NCI-H1105 treated with DMSO at 0.1 percent for 48 hours (cell line): ENCODE results near the gene AFAP1.

Experiments
- DNase-seq: peaks from one replicate; lab custom pipeline; 2025; lab: John Stamatoyannopoulos, UW

The AFAP1 gene, protein sequence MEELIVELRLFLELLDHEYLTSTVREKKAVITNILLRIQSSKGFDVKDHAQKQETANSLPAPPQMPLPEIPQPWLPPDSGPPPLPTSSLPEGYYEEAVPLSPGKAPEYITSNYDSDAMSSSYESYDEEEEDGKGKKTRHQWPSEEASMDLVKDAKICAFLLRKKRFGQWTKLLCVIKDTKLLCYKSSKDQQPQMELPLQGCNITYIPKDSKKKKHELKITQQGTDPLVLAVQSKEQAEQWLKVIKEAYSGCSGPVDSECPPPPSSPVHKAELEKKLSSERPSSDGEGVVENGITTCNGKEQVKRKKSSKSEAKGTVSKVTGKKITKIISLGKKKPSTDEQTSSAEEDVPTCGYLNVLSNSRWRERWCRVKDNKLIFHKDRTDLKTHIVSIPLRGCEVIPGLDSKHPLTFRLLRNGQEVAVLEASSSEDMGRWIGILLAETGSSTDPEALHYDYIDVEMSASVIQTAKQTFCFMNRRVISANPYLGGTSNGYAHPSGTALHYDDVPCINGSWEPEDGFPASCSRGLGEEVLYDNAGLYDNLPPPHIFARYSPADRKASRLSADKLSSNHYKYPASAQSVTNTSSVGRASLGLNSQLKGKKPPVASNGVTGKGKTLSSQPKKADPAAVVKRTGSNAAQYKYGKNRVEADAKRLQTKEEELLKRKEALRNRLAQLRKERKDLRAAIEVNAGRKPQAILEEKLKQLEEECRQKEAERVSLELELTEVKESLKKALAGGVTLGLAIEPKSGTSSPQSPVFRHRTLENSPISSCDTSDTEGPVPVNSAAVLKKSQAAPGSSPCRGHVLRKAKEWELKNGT

DNA sequence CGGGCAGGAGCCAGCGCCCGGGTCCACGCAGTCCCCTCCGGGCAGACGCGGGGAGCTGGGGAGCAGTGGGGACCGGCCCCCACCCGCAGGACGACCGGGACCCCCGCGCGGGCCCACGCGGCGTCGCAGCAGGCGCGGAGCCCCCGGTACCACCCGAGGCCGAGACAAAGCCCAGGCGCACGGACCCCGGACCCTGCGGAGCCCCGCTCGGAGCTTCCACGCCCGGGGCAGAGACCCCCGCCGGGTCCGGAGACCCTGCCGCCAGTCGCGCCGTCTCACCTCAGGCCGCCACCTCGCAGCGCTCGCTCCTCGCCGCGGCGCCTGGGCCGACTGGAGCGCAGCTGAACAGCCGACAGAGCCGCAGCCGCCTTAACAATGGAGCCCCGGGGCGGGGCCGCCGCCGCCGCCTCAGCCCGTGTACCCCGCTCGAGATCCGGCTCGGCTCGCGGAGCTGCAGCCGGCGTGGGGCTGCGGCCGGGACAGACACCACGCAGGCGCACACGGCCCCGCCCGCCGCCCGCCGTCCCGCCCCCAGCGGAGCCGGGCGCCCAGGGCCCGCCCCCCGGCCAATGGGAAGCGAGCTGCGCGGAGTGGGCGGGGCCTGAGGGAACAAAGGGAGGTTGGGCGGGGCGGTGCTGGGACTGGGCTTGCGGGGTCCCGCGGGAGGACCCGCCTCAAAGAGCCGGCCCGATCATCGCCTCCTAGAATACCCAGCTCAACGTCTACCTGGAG, at the start of gene AFAP1:
TSS of gene AFAP1 (minus strand) at position 485 of the 732 bp plus-strand sequence. CDS start 67,783 bp downstream, outside the sequence.
- DNase-seq, result peak; percentile 70

DNA sequence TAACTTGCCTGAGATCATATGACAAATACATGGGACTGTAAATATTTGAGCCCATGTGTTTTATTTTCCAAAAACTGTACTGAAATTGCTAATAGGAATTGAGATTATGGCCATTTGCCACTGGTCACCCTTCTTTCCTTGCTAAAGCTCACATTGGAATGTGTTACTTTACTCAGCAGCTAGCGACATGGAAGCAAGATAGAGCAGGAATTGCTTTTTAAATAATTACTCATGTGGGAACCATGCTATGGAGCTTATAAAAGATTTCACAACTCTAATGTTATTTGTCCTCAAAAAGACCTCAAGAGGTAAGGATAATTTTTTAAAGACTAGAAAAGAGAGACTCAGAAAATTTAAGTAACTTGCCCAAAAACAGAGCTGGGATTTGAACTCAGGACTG, 48.8 kb upstream of the AFAP1 start:
- DNase-seq, result no peak

DNA sequence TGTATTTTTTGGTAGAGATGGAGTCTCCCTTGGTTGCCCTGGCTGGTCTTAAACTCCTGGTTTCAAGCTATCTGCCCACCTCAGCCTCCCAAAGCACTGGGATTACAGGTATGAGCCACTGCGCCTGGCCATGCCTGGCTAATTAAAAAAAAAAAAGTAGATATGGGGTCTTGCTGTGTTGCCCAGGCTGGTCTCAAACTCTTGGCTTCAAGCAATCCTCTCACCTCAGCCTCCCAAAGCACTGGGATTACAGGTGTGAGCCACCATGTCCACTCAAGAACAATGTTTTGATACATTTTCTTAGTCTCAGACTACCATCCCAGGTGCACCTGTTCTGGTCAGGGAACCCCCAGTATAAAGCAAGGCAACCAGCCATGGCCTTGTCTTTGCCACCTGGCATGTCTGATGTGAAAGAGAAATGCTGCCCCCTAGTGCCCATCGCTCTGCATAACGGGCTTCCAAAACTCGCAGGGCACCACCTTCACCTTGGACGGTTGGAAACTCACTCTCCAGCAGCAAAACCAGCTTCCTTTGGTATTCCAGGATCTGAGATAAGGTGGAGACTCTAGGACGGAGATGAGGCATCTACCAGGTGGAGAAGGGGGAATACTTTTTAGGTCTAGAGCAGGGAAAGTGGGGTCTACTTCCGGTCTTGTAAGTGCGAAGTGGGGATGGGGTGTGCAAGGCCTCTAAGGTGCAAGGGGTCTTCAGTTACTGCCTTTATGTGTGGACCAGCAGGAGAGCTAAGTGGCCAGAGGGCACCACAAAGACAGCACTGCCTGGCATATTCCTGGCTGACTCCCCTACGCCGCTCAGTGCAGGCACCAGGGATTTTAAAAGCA, 47.7 kb upstream of the AFAP1 start:
- peak; percentile 30 for DNase-seq

DNA sequence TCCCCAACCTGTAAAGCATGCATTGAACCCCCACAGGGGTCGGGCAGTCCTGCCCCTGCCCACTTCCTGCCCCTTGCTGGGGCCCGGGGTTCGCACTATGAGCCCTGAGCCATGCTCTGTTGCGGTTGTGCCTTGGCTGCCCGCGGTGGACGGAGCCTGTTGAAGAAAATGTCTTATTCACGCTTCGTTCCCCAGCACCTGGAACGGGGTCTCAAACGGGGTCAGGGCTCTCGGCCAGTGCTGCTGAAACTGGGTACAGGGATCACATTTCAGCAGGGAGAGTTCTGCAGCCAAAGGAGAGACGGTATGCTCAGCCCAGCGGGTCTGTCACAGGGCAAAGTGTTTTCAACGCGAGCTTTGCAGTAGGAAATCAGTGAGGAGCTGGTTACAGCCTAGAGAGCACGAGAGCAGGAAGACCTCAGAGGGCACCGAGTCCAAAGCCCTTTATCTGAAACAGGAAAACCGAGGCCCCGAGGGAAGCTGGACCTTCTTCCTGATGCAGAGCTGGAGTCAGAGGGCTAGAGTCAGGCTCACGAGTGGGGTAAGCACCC, 46.3 kb upstream of the AFAP1 start:
- DNase-seq, result no peak

DNA sequence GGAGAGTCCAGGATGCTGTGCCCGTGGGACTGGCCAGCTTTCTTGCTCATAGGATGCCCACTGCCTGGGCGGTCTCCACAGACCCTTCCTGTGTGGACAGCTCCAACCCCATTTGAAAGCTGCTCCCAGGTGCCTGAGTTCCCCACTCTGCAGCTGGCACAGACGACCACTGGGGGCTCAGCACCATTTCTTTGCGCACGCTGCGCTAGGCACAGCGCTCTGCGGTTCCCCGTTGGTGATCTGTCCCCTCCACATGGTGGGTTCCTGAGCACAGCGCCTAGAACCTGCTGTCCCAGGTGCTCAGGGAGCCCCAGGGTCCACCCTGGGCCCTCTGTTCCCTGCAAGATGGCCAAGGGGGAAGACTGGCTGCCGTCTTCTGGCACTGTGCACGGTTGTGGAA, 45.4 kb upstream of the AFAP1 start:
- no peak for DNase-seq

DNA sequence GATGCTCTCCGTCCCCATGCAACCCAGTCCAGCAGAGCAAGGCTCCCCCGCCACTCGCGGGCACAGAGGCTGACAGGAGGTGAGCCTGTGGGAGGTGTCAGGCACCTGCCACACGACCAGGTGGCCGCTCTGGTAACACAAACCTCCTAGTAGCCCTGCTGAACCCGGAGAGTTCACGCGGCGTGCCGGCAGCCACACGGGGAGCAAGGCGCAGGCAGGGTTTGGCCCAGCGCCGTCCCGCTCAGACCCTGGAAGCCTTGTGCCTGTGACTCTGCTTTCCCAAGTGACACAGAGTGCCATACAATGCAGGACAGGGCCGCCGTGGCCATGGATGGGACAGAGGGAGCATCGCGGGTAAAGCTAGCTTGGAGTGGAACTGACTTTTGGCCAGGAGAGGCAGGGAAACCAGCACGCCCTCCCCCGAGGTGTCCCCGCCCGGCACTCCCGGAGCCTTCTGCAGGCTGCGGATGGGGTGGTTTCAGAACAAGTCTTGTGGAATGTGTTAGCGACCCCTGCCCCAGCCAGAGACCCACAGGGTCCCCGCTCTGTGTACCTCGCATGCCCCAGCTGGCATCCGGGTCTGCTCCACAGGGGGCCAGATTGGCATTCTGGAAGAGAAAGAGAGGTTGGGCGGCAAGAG, 44.7 kb upstream of the AFAP1 start:
- no peak for DNase-seq

DNA sequence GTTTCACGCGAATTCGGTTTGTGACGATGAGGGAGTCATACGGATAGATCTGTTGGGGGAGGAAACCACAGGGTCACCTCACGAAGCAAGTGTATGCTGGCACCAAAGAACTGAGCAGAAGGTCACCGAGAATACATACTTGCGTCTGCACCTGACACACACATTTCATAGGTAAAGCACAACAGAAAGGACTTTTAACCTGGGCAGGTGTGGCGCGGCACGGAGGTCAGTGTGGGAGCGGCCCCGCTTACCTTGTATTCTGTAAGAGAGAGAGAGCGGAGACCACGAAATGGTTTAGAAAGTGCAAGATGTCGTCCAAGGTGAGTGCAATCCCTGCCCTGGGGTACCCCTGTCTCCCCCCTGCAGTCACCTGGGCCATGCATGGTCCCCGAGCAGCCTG, 43.6 kb upstream of the AFAP1 start:
- no peak for DNase-seq

DNA sequence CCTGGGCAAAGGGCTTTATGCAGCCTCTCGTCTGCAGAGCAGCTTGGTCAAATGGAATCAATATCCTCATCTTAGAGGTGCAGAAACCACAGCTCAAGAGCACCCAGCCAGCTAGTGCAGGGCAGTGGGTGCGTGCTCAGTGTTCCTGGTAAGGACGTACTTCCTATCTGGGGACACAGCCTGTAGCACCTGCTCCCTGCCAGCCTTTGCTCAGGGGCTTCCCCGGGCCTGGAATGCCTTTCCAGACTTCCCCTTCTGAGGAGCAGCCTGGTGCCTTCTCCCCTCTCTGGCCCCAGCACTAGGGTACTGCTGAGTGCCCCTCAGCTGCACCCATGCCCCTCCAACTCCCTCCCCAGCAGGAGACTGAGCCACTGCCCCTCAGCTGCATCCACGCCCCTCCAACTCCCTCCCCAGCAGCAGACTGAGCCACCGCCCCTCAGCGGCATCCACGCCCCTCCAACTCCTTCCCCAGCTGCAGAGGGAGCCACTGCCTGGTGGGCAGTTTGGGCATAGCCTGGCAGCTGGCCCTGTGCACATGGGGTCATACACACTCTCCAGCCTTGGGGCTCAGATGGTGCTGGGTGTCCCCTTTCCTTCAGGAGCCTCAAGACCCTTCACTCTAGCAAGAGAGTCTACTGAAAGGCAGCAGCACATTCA, 42.2 kb upstream of the AFAP1 start:
- no peak for DNase-seq

DNA sequence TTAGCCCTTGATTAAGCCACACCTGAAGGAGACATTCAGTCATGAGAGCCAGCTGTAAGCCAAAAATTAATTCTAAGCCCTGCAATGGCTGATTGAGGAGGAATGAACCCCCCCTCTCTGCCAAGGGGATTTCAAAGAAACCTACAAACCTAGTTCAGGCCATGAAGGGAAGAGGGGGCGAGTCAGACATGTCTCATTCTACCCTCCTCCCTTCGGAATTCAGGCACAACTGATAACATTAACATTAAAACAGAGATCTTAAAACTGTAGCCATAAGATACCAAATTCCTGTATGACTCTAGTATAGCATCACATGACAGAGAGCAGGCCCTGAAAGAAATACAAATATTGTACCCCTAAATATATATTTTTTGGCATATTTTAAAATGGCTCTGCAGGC, 40.4 kb upstream of the AFAP1 start:
- DNase-seq, result no peak

DNA sequence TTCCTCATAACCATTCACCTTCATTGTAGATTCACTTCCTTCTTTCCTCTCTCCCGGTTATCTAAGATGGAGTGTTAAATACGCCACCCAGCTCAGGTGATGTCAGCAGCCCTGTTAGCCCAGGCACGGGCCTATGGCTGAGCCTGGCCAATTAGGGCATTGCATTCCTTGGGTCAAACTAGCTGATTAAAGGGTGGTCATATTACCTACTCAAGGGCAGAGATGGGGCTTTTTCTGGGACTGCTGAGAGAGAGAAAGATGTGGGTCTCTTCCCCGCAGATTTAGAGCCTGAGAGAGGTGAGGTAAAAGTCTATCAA, 39.9 kb upstream of the AFAP1 start:
- DNase-seq, result no peak

DNA sequence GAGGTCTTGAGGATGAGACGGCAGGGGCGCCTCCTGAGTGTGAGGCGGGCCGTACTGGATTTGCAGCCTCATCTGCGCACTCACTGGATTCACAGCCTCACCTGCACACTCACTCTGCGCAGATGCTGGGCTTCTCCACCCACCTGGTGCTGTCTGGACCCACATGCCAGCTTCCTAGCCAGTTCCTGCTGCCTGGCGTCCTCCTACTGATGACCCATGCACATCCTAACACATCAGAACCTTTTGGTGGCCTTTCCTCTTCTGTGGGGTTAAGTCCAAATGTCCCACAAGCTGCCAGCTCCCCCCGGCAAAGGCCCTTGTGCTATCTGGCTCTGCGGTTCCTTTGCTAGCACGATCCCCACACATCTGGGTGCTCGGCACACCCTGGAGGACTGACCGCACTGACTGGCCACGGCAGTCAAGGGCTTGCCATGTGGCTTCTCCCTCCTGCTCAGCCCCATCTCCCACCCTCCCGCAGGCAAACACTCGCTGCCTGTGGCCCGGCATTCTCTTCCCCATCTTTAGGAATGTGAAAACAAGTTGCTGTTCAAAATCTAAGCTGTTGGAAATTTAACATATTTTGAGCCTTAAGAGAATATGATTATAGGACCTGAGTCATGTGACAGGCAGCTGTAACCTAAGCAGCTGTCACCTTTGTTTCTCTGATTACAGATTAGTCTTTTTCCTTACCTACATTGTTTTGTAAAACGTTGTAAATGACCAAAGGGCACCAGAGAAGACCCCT, 39.4 kb upstream of the AFAP1 start:
- DNase-seq, result no peak

DNA sequence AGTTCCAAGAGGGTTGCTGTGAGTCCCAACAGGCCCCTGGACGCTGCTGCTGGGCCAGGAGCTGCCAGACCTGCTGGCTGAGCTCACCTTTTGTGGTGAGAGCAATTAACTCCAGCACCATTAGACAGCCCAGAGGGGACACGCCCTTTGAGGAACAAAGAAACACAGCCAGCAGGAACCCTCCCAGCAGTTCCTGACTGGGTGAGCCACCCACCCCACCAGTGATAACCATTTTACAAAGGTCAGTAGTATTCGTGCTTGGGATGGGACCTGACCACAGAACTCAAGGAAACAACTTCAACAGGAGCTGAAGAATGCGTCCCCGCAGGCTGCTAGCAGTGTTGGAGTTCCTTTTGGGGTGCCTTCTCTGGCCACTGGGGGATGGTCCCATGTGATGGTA, 38.8 kb upstream of the AFAP1 start:
- DNase-seq, result peak; percentile 85

DNA sequence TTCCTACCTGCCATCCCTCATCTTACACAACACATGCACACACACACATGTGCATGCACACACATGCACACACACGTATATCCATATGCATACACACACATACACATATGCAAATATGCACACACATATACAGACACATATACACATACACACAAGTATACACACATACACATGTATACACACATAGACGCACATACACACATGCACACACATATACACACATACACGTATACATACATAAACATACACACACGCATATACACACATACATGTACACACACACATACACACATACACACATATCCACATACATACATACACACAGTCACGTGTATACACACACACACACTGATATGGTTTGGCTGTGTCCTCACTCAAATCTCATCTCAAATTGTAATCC, 37.0 kb upstream of the AFAP1 start:
- no peak for DNase-seq

DNA sequence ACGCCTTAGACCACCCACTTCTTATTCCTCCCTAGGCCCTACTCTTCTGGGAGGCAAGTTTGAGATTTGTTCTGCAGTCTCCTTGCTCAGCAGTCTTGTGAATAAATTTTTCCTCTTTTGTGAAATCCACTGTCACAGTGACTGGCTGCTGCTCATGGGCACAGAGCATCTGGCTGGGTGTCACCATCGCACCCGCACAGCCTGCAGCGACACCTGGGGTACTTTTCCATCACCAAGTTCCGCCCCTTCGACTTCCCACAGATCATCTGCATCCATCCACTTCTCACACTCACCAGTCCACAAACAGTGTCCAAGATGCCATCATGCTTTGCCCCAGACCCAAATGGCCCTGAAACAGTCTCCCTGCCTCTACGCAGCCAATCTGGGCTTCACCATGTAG, 36.4 kb upstream of the AFAP1 start:
- DNase-seq, result no peak

DNA sequence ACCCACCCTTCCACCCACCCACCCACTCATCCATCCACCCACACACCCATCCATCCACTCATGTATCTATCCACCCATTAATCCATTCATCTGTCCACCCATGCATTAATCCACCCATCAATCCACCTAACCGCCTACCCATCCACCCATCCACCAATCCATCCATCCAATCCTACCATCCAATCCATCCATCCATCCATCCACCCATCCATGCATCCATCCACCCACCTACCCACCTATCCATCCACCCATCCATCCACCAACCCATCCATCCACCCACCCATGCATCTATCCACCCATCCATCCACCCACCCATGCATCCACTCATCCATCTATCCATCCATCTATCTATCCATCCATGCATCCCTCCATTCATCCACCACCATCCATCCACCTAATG, 34.8 kb upstream of the AFAP1 start:
- no peak for DNase-seq

DNA sequence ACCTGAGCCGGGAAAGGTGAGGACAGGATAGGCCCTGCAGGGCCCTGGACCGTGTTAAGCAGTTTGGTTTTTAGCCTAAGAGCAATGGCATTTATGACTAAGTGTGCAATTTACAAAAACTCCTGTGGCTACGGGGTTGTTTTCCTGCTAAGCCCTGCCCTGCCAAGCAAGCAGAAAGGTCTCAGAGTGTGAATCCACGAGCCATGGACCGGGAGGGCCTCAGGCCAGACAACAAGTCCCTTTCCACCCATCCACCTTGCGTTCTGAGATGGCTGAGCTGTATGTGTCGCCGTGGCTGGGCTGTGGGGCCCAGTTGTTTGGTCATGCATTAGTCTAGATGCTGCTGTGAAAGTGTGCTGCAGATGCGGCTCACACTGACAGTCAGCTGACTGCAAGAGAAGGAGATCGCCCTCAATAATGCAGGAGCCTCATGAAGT, 33.9 kb upstream of the AFAP1 start:
- DNase-seq, result no peak

DNA sequence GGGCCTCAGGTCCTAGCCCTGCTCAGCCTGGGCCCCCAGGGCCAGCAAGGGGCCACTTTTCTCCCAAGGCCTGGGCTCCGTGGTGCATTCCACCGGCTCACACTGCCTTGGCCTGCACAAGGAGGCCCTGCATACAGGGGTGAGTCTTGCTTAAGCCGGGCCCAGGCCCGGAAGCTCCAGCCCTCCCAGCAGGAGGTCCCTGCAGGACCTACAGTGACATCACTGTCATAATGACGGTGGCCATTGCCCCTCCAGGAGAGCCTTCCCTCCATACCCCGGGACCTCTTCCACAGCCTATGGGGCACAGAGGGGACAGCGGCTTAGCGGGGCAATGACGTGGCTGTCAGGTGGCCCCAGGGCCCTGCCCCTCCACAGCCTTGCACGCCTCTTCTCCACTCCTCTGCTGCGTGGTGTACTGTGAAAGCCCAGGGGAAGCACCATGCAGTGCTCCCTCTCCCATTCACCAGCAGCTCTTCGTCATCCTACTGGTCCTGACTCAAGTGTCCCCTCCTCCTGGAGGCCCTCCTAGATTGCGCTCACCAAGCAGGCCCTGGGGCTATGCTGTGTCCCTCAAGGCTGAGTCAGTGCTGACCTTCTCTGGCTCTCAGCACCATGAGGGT, 32.3 kb upstream of the AFAP1 start:
- no peak for DNase-seq

DNA sequence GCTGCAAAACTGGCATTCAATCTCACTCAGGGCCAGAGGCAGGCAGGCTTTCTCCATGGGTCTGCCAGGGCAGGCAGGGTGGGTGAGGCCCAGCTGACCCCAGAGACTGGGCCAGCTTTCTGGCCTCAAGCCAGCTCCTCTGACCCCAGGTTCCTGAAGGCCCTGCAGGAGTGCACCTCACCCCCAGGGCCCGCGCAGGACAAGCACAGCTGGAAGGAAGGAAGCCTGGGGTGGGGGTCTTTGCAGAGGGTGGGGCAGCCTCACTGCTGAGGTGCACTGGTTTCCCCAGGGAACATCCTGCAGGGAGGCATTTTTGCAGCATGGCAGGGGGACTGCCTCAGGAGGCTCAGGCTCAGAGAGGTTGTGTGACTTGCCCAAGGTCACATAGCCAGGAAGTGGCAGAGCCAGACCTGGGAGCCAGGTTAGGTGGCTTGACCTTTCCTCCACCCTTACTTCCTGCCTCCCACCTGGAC, 31.5 kb upstream of the AFAP1 start:
- no peak for DNase-seq

DNA sequence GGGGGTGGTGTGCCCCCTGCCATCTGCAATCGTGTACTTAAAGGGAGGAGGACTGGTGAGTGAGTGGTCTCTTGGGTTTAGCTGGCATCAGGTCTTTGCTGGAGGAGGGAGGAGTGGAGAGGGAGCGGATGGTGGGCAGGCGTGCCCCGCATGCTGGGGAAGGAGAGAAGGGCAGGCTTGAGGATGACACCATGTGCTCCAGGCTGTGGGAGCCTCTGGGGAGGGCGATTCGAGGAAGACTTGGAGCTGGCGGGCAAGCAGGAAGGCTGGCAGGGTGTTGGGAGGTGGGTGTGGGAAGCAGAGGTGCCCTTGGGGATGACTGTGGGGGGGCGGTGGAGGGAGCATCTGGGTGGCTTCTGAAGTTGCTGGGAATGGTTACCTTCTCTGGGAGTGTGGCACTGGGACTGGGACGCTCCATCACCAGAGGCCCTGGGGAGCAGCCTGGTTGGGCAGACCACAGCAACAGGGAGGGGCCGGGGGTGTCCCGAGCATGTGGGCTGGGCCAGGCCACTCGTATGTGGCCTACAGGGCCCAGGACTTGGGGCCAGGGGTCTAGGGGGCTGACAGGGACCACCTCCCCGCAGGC, 30.8 kb upstream of the AFAP1 start:
- no peak for DNase-seq
